T-helper 2 cell treated with Interferon-gamma antibody and Interleukin-4, amounts not matched to agents 100 ng/mL and 5 ng/mL, for 36 hours (primary cell): ENCODE data around the gene JARID2. TPM values are rescaled to one million over a fixed set of nuclear protein-coding genes. Genes with fewer than 3 reads are reported as not detected.

Experiments used
- intact Hi-C: fragments of 100-400 bp; cut with micrococcal nuclease; formaldehyde crosslinking; loops from one replicate; pipeline ENCODE4 v1.15.1; 2023
- total RNA-seq: library from RNA; stranded (reverse); gene quantifications from 2 replicates; pipeline ENCODE4 v1.2.3, GENCODE V29; 2022

JARID2 gene
- total RNA-seq, 1 donor from 2014 or later = 32.0 TPM

DNA sequence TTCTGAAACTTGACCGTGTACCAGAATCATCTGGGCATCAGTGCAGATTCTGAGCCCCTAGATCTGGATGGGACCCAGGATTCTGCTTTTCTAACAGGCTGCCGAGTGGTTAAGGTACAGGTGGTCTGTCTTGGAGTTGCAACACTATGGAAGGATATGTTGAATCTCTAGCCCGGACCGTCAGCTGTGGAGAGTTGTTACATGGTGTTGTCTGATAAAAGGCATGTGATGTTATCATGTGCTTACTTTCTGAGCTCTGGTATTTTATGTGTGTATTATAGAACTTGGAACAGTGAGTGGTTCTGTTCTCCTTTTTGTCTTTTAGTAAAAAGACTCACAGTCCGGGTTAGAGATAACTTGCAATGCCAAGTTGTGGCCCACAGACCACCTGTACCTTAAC is 123.0 kb downstream of the JARID2 start:
- intact Hi-C loops = no loop called here

DNA sequence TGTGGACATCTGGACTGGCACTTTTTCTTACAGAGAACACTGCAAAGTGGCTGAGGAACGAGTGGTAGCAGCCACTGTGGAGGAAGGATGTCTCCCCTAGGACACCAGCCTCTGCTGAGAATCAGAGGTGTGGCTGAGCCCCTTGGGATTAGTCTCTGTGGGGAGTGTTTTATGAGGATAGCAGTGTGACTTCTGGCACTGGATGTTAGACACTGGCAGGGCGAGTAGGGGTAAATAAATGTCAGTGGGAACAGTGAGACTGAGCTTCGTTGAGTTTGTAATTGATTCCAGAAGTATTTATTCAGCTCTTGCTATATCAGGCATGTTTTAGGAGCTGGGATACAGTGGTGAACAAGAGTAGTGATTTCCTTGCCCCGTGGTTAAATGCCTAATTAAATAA is 124.0 kb downstream of the JARID2 start:
- intact Hi-C loops = no loop called here

GRCh38 chr6:15370733-15371671 is 125.1 kb downstream of the JARID2 start:
- intact Hi-C loops = no loop called here

GRCh38 chr6:15372932-15373331 is 127.1 kb downstream of the JARID2 start:
- intact Hi-C loops = no loop called here

GRCh38 chr6:15374119-15374518 is 128.2 kb downstream of the JARID2 start:
- intact Hi-C loops = no loop called here

GRCh38 chr6:15375018-15375417 is 129.1 kb downstream of the JARID2 start:
- intact Hi-C loops = no loop called here

GRCh38 chr6:15375638-15376290 is 129.9 kb downstream of the JARID2 start:
- intact Hi-C loops = no loop called here

DNA sequence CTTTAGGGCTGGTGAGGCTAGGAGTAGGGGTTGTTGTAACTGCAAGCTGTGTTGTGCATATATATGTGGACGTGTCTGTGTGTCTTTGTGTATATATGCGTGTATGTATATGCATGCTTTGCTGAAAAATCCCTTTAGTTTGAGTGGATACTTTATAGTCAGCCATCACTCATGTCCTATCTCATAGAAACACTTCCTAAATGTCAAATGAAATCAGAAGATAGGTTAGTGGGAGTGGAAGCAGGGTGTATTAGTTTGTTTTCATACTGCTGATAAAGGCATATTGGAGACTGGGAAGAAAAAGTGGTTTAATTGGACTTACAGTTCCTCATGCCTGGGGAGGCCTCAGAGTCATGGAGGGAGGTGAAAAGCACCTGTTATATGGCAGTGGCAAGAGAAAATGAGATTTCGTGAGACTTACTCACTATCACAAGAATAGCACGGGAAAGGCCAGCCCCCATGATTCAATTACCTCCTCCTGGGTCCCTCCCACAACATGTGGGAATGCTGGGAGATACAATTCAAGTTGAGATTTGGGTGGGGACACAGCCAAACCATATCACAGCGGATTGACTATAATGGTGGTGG is 131.1 kb downstream of the JARID2 start:
- intact Hi-C loops = no loop called here

GRCh38 chr6:15378272-15378671 is 132.4 kb downstream of the JARID2 start:
- intact Hi-C loops = no loop called here

DNA sequence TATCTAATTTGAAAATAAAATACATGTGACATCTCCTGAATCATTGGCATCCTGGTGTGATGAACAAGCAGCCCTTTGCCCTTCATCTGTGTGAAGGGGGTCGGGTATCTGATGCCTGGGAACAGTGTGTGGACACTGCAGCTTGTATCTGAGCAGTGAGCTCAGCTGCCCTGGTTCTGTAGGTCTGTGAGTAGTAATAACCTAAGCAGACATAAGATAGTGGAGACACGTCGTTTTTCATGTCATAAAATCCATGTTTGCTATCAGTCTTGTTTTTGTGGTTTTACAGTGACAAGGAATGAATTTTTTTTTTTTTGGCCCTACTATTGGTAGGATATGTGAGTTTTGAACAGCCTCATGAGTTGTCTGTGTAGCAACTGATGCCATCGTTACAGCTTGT is 133.0 kb downstream of the JARID2 start:
- intact Hi-C loops = no loop called here

- intact Hi-C loops = no loop called here
These were observed 134.5 kb downstream of the JARID2 start for GRCh38 chr6:15380351-15380750.

GRCh38 chr6:15382089-15382488 is 136.2 kb downstream of the JARID2 start:
- intact Hi-C loops = no loop called here

GRCh38 chr6:15382712-15383111 is 136.8 kb downstream of the JARID2 start:
- intact Hi-C loops = no loop called here

DNA sequence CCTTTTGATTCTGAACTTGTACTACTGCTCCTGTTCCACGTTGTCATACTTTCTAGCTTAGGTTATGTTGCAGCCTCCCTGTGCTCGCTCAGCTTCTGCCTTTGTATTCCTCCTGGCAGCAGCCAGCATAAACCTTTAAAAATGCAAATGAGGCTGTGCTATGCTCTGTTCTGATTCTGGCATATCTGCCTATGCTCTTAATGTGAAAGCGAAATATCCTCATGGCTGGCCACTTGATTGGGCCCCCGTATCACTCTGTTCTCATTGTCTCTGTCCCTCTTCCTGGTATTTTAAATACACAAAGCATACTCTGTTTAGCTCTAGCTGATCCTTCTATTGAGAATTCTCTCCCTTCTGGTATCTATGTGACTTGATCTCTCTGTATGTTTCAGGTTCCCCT is 139.0 kb downstream of the JARID2 start:
- intact Hi-C loops = no loop called here

GRCh38 chr6:15385521-15385920 is 139.7 kb downstream of the JARID2 start:
- intact Hi-C loops = no loop called here

GRCh38 chr6:15386110-15386755 is 140.4 kb downstream of the JARID2 start:
- intact Hi-C loops = no loop called here

GRCh38 chr6:15386756-15387112 is 140.9 kb downstream of the JARID2 start:
- intact Hi-C loops = no loop called here

DNA sequence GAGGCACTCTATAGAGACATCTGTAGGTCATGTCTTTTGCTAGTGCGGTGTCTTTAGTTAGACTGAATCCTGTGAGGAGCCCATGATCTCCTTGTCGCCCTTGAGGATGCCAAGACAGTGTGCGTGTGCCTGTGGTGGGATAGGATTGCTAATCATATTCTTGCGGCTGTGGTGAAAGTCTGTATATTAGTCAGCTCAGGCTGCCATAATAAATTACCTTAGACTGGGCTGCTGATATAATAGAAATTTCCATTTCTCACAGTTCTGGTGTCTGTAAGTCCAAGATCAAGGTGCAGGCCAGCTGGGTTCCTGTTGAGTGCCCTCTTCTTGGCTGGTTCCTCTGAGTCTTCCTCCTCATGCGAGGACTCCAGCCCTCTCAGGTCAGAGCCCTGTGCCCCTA is 141.2 kb downstream of the JARID2 start:
- intact Hi-C loops = no loop called here

GRCh38 chr6:15389084-15389764 is 143.4 kb downstream of the JARID2 start:
- intact Hi-C loops = no loop called here

DNA sequence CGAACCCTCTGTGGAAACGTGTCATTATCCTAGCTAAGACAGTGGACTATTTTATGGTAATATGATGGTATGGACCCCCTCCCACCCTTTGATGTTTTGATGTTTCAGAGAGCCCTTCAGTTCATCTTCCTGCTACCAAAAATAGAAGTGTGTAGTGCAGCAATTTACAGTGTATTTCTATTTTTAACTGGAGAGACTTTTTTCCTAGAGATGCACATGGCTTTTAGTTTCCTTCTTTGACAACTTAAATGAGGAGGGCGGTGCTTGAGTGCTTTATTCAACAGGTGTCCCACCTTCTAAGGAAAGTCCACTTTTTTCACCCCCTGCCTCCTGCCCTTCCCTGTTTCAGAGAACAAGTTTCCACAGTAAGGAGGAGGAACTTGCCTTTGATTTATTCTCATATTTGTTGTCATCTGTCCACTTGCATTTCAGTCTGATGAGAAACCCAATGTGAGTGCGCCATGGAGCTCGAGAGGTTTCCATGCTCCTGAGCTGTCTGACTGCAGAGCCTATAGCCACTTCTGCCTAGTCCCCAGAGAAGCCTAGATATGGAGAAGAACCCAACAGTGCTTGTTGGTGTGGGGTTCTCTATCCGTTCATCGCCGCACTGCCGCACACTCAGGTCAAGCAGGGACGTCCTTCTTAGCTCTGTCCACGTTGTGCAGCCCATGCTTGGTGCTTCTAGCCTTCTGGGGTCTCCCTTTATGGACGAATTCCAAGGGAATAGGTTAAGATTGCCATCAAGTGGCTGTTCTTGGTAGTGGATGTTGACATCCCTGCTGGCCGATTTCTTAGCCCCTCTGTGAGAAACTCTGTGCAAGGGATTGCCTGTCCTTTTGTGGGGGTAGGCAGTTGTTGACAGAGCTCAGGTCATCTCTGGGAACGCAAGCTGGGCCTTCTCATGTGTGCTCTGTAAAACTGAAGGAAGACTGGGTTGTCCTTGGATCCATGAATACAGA is 144.2 kb downstream of the JARID2 start:
- intact Hi-C loops = no loop called here
